Muscle of leg (tissue), 11 donors: ENCODE data around the gene YRDC. TPM values are rescaled to one million over a fixed set of nuclear protein-coding genes. Genes with fewer than 3 reads are reported as not detected.

ENCODE experiments used
- DNase-seq: peaks from one replicate; pipeline ENCODE4 v3.0.0; 2013
- H3K27ac ChIP-seq: one replicate; pipeline ENCODE4 v1.5.1; 2013; ENCODE audit warnings: mild to moderate bottlenecking, low read length, control low read depth
- H3K27me3 ChIP-seq: one replicate; pipeline ENCODE4 v1.6.1; 2013; ENCODE audit warnings: low read length; ENCODE audit not compliant: control insufficient read depth, insufficient read depth
- H3K36me3 ChIP-seq: one replicate; pipeline ENCODE4 v1.6.1; 2013; ENCODE audit warnings: low read length; ENCODE audit not compliant: control insufficient read depth, insufficient read depth
- H3K4me1 ChIP-seq: one replicate; pipeline ENCODE4 v1.6.1; 2013; ENCODE audit warnings: low read length; ENCODE audit not compliant: control insufficient read depth, insufficient read depth
- H3K4me3 ChIP-seq: one replicate; pipeline ENCODE4 v1.5.1; 2013; ENCODE audit warnings: low read length, control low read depth
- H3K9me3 ChIP-seq: replicated peaks from 2 replicates; pipeline ENCODE4 v1.6.1; 2013; ENCODE audit warnings: low read depth, low read length; ENCODE audit not compliant: control insufficient read depth
- WGBS: methylation state at CpG from one replicate; pipeline ENCODE4 v1.1.5; 2013; ENCODE audit warnings: missing lambda C conversion rate; ENCODE audit not compliant: insufficient coverage; 5-methylcytosine and 5-hydroxymethylcytosine counted together
- polyA plus RNA-seq, 8 donors: library from polyadenylated mRNA; unstranded; fragments of 120-200 nt; gene quantifications; one replicate each; pipeline versions ENCODE4 v1.2.1 to v1.2.3, GENCODE V29; 2013; ENCODE audit warnings: inconsistent platforms in 1 of 8, low replicate concordance in 1 of 8; ENCODE audit not compliant: insufficient read length in 8 of 8, insufficient read depth in 1 of 8
- total RNA-seq: library from RNA; stranded (reverse); fragments of 120-200 nt; gene quantifications from one replicate; pipeline ENCODE4 v1.2.4, GENCODE V29; 2013

The YRDC gene
- total and polyA plus RNA-seq, 9 donors = 6.3 to 9.6 (median 7.2) TPM

- peaks cover 51% of the 10 kb centered on the region for H3K27me3 ChIP-seq
- H3K4me3 ChIP-seq = no peak overlapping the region
- no peaks in the 10 kb centered on the region for H3K4me1 ChIP-seq
- H3K27ac ChIP-seq = no peak overlapping the region
- H3K9me3 ChIP-seq = no peaks in the 10 kb centered on the region
- no peaks in the 10 kb centered on the region for H3K36me3 ChIP-seq
- no peak for DNase-seq
- WGBS = 44% methylated on average over 2 of the region's 4 CpGs
These were observed 52.0 kb downstream of the YRDC start for GRCh38 chr1:37755951-37756560.

GRCh38 chr1:37755290-37755689 is 52.7 kb downstream of the YRDC start:
- peaks cover 55% of the 10 kb centered on the region for H3K27me3 ChIP-seq
- H3K36me3 ChIP-seq = no peaks in the 10 kb centered on the region
- no CpG with 5 or more reads among the region's 1 CpG for WGBS
- no peaks in the 10 kb centered on the region for H3K9me3 ChIP-seq
- DNase-seq = no peak
- H3K4me3 ChIP-seq = no peak overlapping the region
- no peak overlapping the region for H3K27ac ChIP-seq
- no peaks in the 10 kb centered on the region for H3K4me1 ChIP-seq

GRCh38 chr1:37753473-37754321 is 54.3 kb downstream of the YRDC start:
- H3K27me3 ChIP-seq = peaks cover 54% of the 10 kb centered on the region
- H3K36me3 ChIP-seq = no peaks in the 10 kb centered on the region
- H3K4me1 ChIP-seq = no peaks in the 10 kb centered on the region
- H3K27ac ChIP-seq = no peak overlapping the region
- 4% methylated on average over 44 of the region's 52 CpGs for WGBS
- no peak overlapping the region for H3K4me3 ChIP-seq
- DNase-seq = no peak
- H3K9me3 ChIP-seq = no peaks in the 10 kb centered on the region

Other genes with a start within 250 kb of the YRDC start
- gene GNL2, start 212.3 kb downstream of the YRDC start, total RNA-seq = 57.5 TPM
- 10 to 100 TPM; 48.6 to 66.1 (median 52.7) TPM for gene GNL2, start 212.3 kb downstream of the YRDC start, polyA plus RNA-seq
- gene RSPO1, start 173.3 kb downstream of the YRDC start, total RNA-seq = 0.09 TPM
- 1 to 10 TPM in 1 of 8 donors, under 1 TPM in 2, not detected in 5; 0.05 to 2.0 (median 0.05) TPM for gene RSPO1, start 173.3 kb downstream of the YRDC start, polyA plus RNA-seq
- 2.2 TPM for gene CDCA8, start 115.7 kb downstream of the YRDC start, total RNA-seq
- 10 to 100 TPM in 6 of 8 donors, 1 to 10 TPM in 2; 7.3 to 13.7 (median 11.6) TPM for gene CDCA8, start 115.7 kb downstream of the YRDC start, polyA plus RNA-seq
- 0.04 TPM for gene EPHA10, start 43.1 kb downstream of the YRDC start, total RNA-seq
- gene EPHA10, start 43.1 kb downstream of the YRDC start, polyA plus RNA-seq = under 1 TPM in 4 of 8 donors, not detected in 4; 0.04 to 0.27 (median 0.17) TPM
- gene MANEAL, start 14.4 kb downstream of the YRDC start, total RNA-seq = 2.7 TPM
- gene MANEAL, start 14.4 kb downstream of the YRDC start, polyA plus RNA-seq = 1 to 10 TPM; 2.0 to 3.7 (median 2.7) TPM
- gene C1orf122, start 418 bp downstream of the YRDC start, total RNA-seq = 45.0 TPM
- gene C1orf122, start 418 bp downstream of the YRDC start, polyA plus RNA-seq = 10 to 100 TPM; 35.9 to 50.9 (median 46.7) TPM
- 2.4 TPM for gene MTF1, start 51.4 kb upstream of the YRDC start, total RNA-seq
- 1 to 10 TPM; 4.1 to 6.4 (median 5.3) TPM for gene MTF1, start 51.4 kb upstream of the YRDC start, polyA plus RNA-seq
- gene INPP5B, start 138.8 kb upstream of the YRDC start, total RNA-seq = 14.2 TPM
- gene INPP5B, start 138.8 kb upstream of the YRDC start, polyA plus RNA-seq = 10 to 100 TPM in 3 of 8 donors, 1 to 10 TPM in 5; 9.1 to 14.1 (median 9.6) TPM
- 54.4 TPM for gene SF3A3, start 181.8 kb upstream of the YRDC start, total RNA-seq
- 10 to 100 TPM; 44.8 to 71.6 (median 57.7) TPM for gene SF3A3, start 181.8 kb upstream of the YRDC start, polyA plus RNA-seq
- gene FHL3, start 197.3 kb upstream of the YRDC start, total RNA-seq = 81.6 TPM
- gene FHL3, start 197.3 kb upstream of the YRDC start, polyA plus RNA-seq = 100 to 1,000 TPM in 7 of 8 donors, 10 to 100 TPM in 1; 91.0 to 193 (median 120) TPM
- 89.6 TPM for gene UTP11, start 204.5 kb upstream of the YRDC start, total RNA-seq
- 100 to 1,000 TPM in 1 of 8 donors, 10 to 100 TPM in 7; 62.1 to 103 (median 90.6) TPM for gene UTP11, start 204.5 kb upstream of the YRDC start, polyA plus RNA-seq
- gene POU3F1, start 238.6 kb upstream of the YRDC start, total RNA-seq = 0.84 TPM
- gene POU3F1, start 238.6 kb upstream of the YRDC start, polyA plus RNA-seq = 1 to 10 TPM in 5 of 8 donors, under 1 TPM in 3; 0.68 to 1.9 (median 1.2) TPM